ENCODE data around the gene ZNF681.
A peak's percentile ranks its signal among the peaks of the same experiment; 100 is the strongest.
"Not testable (repeated sequence)": the region's sequence is repeated elsewhere in the genome, so short reads cannot be mapped to it uniquely, and the experiment has no call there.

ZNF681 gene

GRCh38 chr19:23769691-23770468 is 11.2 kb upstream of the ZNF681 start:
- Histone ChIP-seq H3K36me3 (ENCODE audit: control insufficient read depth in 4 of 4, insufficient read depth in 4 of 4, low read length in 3 of 4) (peaks cover 2 to 27% (median 17%) of the 10 kb centered on the region in 4 experiments), H3K4me1 (ENCODE audit: control extremely low read depth in 1 of 4, control insufficient read depth in 4 of 4, insufficient read depth in 4 of 4, low read length in 3 of 4) (no peaks in the 10 kb centered on the region), H3K27me3 (replicated peaks in 2 of 5; ENCODE audit: control insufficient read depth in 4 of 5, insufficient read depth in 5 of 5, low read length in 4 of 5) (no peaks in the 10 kb centered on the region), H3K27ac (ENCODE audit: insufficient read depth in 1 of 2, low read depth in 1 of 2, low read length in 2 of 2, poor library complexity in 1 of 2, severe bottlenecking in 2 of 2) (no peak overlapping the region), H3K4me3 (ENCODE audit: control insufficient read depth in 1 of 7, extremely low read depth in 1 of 7, insufficient read depth in 4 of 7, low read depth in 2 of 7, low read length in 6 of 7) (no peak overlapping the region), H3K9me3 (ENCODE audit: control extremely low read depth in 1 of 5, control insufficient read depth in 4 of 5, insufficient read depth in 2 of 5, low read depth in 1 of 5, low read length in 4 of 5) (peaks cover 0 to 27% (median 8%) of the 10 kb centered on the region in 5 experiments)
- WGBS (ENCODE audit: insufficient coverage) = 93% methylated on average over 3 of the region's 3 CpGs
- DNase-seq = no peak
- ChIA-PET CTCF (no interaction called here), POLR2A (no interaction called here)

- peaks cover 0 to 26% (median 8%) of the 10 kb centered on the region in 5 experiments for H3K9me3 ChIP-seq (ENCODE audit: control extremely low read depth in 1 of 5, control insufficient read depth in 4 of 5, insufficient read depth in 2 of 5, low read depth in 1 of 5, low read length in 4 of 5)
- no peak for DNase-seq
- H3K27me3 ChIP-seq (replicated peaks in 2 of 5; ENCODE audit: control insufficient read depth in 4 of 5, insufficient read depth in 5 of 5, low read length in 4 of 5) = no peaks in the 10 kb centered on the region
- ChIA-PET POLR2A (interaction anchor here (0.6 kb wide), 1 partner anchor 36 kb away, joined by 6 read pairs; no protein-coding TSS in a partner anchor), CTCF (interaction anchor here (1.0 kb wide), 1 partner anchor 10 kb away, joined by 4 read pairs; no protein-coding TSS in a partner anchor)
- H3K27ac ChIP-seq (ENCODE audit: insufficient read depth in 1 of 2, low read depth in 1 of 2, low read length in 2 of 2, poor library complexity in 1 of 2, severe bottlenecking in 2 of 2) = no peak overlapping the region
- no peak overlapping the region for H3K4me3 ChIP-seq (ENCODE audit: control insufficient read depth in 1 of 7, extremely low read depth in 1 of 7, insufficient read depth in 4 of 7, low read depth in 2 of 7, low read length in 6 of 7)
- peaks cover 0 to 17% (median 8%) of the 10 kb centered on the region in 4 experiments for H3K4me1 ChIP-seq (ENCODE audit: control extremely low read depth in 1 of 4, control insufficient read depth in 4 of 4, insufficient read depth in 4 of 4, low read length in 3 of 4)
- peaks cover 0 to 15% (median 10%) of the 10 kb centered on the region in 4 experiments for H3K36me3 ChIP-seq (ENCODE audit: control insufficient read depth in 4 of 4, insufficient read depth in 4 of 4, low read length in 3 of 4)
- 90% methylated on average over 13 of the region's 13 CpGs for WGBS (ENCODE audit: insufficient coverage)
Observed at GRCh38 chr19:23766951-23767350, 8.3 kb upstream of the ZNF681 start.

- no peak for DNase-seq
- no peak overlapping the region for H3K4me3 ChIP-seq (ENCODE audit: control insufficient read depth in 1 of 7, extremely low read depth in 1 of 7, insufficient read depth in 4 of 7, low read depth in 2 of 7, low read length in 6 of 7)
- peaks cover 0 to 16% (median 5%) of the 10 kb centered on the region in 5 experiments for H3K9me3 ChIP-seq (ENCODE audit: control extremely low read depth in 1 of 5, control insufficient read depth in 4 of 5, insufficient read depth in 2 of 5, low read depth in 1 of 5, low read length in 4 of 5)
- no CpG with 5 or more reads among the region's 3 CpGs for WGBS (ENCODE audit: insufficient coverage)
- no peak overlapping the region for H3K27ac ChIP-seq (ENCODE audit: insufficient read depth in 1 of 2, low read depth in 1 of 2, low read length in 2 of 2, poor library complexity in 1 of 2, severe bottlenecking in 2 of 2)
- peaks cover 0 to 10% (median 5%) of the 10 kb centered on the region in 4 experiments for H3K36me3 ChIP-seq (ENCODE audit: control insufficient read depth in 4 of 4, insufficient read depth in 4 of 4, low read length in 3 of 4)
- peaks cover 0 to 17% (median 8%) of the 10 kb centered on the region in 4 experiments for H3K4me1 ChIP-seq (ENCODE audit: control extremely low read depth in 1 of 4, control insufficient read depth in 4 of 4, insufficient read depth in 4 of 4, low read length in 3 of 4)
- CTCF ChIA-PET = no interaction called here
- POLR2A ChIA-PET = no interaction called here
- H3K27me3 ChIP-seq (replicated peaks in 2 of 5; ENCODE audit: control insufficient read depth in 4 of 5, insufficient read depth in 5 of 5, low read length in 4 of 5) = no peaks in the 10 kb centered on the region
Observed at GRCh38 chr19:23764781-23765180, 6.1 kb upstream of the ZNF681 start.

GRCh38 chr19:23762884-23763711 is 4.4 kb upstream of the ZNF681 start:
- H3K4me3 ChIP-seq (ENCODE audit: control insufficient read depth in 1 of 7, extremely low read depth in 1 of 7, insufficient read depth in 4 of 7, low read depth in 2 of 7, low read length in 6 of 7) = peak overlapping the region; percentile 71 to 98 (median 86)
- H3K27me3 ChIP-seq (replicated peaks in 2 of 5; ENCODE audit: control insufficient read depth in 4 of 5, insufficient read depth in 5 of 5, low read length in 4 of 5) = no peaks in the 10 kb centered on the region
- H3K9me3 ChIP-seq (ENCODE audit: control extremely low read depth in 1 of 5, control insufficient read depth in 4 of 5, insufficient read depth in 2 of 5, low read depth in 1 of 5, low read length in 4 of 5) = peaks cover 0 to 8% (median 0%) of the 10 kb centered on the region in 5 experiments
- H3K36me3 ChIP-seq (ENCODE audit: control insufficient read depth in 4 of 4, insufficient read depth in 4 of 4, low read length in 3 of 4) = peaks cover 0 to 2% (median 0%) of the 10 kb centered on the region in 4 experiments
- CTCF ChIA-PET = interaction anchor here (0.6 kb wide), 1 partner anchor 152 kb away, joined by 3 read pairs; the partner anchor contains the start of gene ZNF726
- POLR2A ChIA-PET = no interaction called here
- WGBS (ENCODE audit: insufficient coverage) = 6% methylated on average over 45 of the region's 51 CpGs
- peaks cover 0 to 19% (median 9%) of the 10 kb centered on the region in 4 experiments for H3K4me1 ChIP-seq (ENCODE audit: control extremely low read depth in 1 of 4, control insufficient read depth in 4 of 4, insufficient read depth in 4 of 4, low read length in 3 of 4)
- DNase-seq = peak; percentile 81 to 89 (median 89)
- peak overlapping the region in 1 of 2 experiments; percentile 72 for H3K27ac ChIP-seq (ENCODE audit: insufficient read depth in 1 of 2, low read depth in 1 of 2, low read length in 2 of 2, poor library complexity in 1 of 2, severe bottlenecking in 2 of 2)

GRCh38 chr19:23762548-23762883 is 3.8 kb upstream of the ZNF681 start:
- ChIA-PET CTCF (no interaction called here), POLR2A (no interaction called here)
- 27% methylated on average over 6 of the region's 9 CpGs for WGBS (ENCODE audit: insufficient coverage)
- peaks cover 0 to 2% (median 0%) of the 10 kb centered on the region in 4 experiments for H3K36me3 ChIP-seq (ENCODE audit: control insufficient read depth in 4 of 4, insufficient read depth in 4 of 4, low read length in 3 of 4)
- peak overlapping the region; percentile 71 to 98 (median 86) for H3K4me3 ChIP-seq (ENCODE audit: control insufficient read depth in 1 of 7, extremely low read depth in 1 of 7, insufficient read depth in 4 of 7, low read depth in 2 of 7, low read length in 6 of 7)
- peaks cover 0 to 8% (median 0%) of the 10 kb centered on the region in 5 experiments for H3K9me3 ChIP-seq (ENCODE audit: control extremely low read depth in 1 of 5, control insufficient read depth in 4 of 5, insufficient read depth in 2 of 5, low read depth in 1 of 5, low read length in 4 of 5)
- no peak overlapping the region for H3K27ac ChIP-seq (ENCODE audit: insufficient read depth in 1 of 2, low read depth in 1 of 2, low read length in 2 of 2, poor library complexity in 1 of 2, severe bottlenecking in 2 of 2)
- no peak for DNase-seq
- peaks cover 2 to 23% (median 11%) of the 10 kb centered on the region in 4 experiments for H3K4me1 ChIP-seq (ENCODE audit: control extremely low read depth in 1 of 4, control insufficient read depth in 4 of 4, insufficient read depth in 4 of 4, low read length in 3 of 4)
- no peaks in the 10 kb centered on the region for H3K27me3 ChIP-seq (replicated peaks in 2 of 5; ENCODE audit: control insufficient read depth in 4 of 5, insufficient read depth in 5 of 5, low read length in 4 of 5)

GRCh38 chr19:23760326-23760725 is 1.6 kb upstream of the ZNF681 start:
- WGBS (ENCODE audit: insufficient coverage) = no CpG with 5 or more reads among the region's 2 CpGs
- CTCF ChIA-PET = interaction anchor here (0.7 kb wide), 1 partner anchor 170 kb away, joined by 3 read pairs; no protein-coding TSS in a partner anchor
- DNase-seq; H3K27ac ChIP-seq (ENCODE audit: insufficient read depth in 1 of 2, low read depth in 1 of 2, low read length in 2 of 2, poor library complexity in 1 of 2, severe bottlenecking in 2 of 2); H3K9me3 ChIP-seq (ENCODE audit: control extremely low read depth in 1 of 5, control insufficient read depth in 4 of 5, insufficient read depth in 2 of 5, low read depth in 1 of 5, low read length in 4 of 5); H3K4me3 ChIP-seq (ENCODE audit: control insufficient read depth in 1 of 7, extremely low read depth in 1 of 7, insufficient read depth in 4 of 7, low read depth in 2 of 7, low read length in 6 of 7); H3K36me3 ChIP-seq (ENCODE audit: control insufficient read depth in 4 of 4, insufficient read depth in 4 of 4, low read length in 3 of 4); H3K27me3 ChIP-seq (replicated peaks in 2 of 5; ENCODE audit: control insufficient read depth in 4 of 5, insufficient read depth in 5 of 5, low read length in 4 of 5); POLR2A ChIA-PET: not testable (repeated sequence)
- H3K4me1 ChIP-seq (ENCODE audit: control extremely low read depth in 1 of 4, control insufficient read depth in 4 of 4, insufficient read depth in 4 of 4, low read length in 3 of 4) = peaks cover 3 to 24% (median 11%) of the 10 kb centered on the region in 4 experiments
